ENCODE data around the gene PDSS2. TPM values are rescaled to one million over a fixed set of nuclear protein-coding genes. Genes with fewer than 3 reads are reported as not detected.
"Not testable (repeated sequence)": the region's sequence is repeated elsewhere in the genome, so short reads cannot be mapped to it uniquely, and the experiment has no call there.

PDSS2 gene
- polyA plus RNA-seq, 3 donors: 15.6 to 17.0 (median 16.4) TPM

DNA sequence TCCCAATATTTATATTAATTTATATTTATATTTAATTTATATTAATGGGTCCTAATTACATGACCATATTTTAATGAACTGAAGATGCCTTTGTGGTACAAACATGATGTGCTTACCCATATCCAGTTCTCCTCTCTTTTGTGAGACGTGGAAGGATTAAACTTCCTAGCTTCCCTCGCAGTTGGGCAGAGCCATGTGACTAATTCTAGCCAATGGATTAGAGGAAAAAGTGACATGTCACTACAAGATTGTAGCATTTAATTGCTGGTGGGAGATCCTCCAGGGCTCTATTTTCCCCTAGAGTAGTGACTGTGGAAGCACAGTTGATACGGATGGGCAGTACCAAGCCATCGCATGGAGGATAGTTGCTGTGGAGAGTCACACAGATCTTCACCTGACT is 25.8 kb upstream of the PDSS2 start:
- no peak for DNase-seq

DNA sequence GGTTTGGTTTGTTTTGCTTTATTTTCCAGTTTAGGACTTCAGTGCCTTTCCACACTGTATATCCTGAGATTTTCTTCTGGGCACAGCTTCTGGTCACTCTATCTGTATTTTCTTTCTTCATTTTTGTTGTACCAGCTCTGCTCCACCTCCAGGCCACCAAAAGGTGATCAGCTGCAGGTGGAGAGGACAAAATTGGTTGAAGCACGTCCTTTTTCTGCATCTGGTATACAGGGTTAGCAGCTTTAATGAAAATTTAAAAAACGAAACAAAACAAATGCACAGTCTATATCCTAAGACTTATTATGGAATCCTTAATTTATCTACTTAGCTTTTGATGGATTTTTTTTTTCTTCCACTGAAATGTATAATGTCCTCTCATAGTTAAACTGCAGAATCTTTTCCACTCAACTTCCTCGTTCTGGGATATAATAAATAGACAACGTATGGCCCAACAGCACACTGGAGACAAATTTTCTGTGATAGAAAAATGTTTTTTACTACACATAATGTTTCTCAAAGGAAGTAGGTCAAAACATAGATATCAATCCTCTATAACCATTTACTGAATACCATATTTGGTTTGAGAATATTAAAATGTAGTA is 19.8 kb upstream of the PDSS2 start:
- no peak for DNase-seq

DNA sequence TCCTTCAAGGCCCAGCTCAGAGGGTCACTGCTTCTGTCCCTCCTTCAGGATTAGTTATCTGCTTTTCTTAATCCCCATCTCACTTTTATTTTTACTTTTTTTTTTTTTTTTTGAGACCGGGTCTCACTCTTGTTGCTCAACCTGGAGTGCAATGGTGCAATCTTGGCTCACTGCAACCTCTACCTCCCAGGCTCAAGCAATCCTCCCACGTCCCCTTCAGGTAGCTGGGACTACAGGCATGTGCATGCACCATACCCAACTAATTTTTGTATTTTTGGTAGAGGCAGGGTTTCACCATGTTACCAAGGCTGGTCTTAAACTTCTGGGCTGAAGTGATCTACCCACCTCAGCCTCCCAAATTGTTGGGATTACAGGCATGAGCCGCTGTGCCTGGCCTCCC is 16.5 kb upstream of the PDSS2 start:
- DNase-seq: not testable (repeated sequence)

DNA sequence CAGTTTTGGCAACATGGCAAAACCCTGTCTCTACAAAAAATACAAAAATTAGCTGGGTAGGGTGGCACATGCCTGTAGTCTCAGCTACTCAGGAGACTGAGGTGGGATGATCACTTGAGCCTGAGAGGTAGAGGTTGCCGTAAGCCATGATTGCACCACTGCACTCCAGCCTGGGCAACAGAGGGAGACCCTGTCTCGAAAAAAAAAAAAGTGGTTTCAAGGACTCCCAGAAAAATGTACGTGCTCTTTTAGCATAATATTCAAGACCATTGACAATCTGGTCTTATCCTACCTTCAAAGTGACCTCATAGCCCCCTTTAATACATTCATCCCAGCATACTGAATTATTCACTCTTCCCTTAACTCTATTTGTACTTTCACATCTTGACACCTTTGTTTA is 16.0 kb upstream of the PDSS2 start:
- not testable (repeated sequence) for DNase-seq

DNA sequence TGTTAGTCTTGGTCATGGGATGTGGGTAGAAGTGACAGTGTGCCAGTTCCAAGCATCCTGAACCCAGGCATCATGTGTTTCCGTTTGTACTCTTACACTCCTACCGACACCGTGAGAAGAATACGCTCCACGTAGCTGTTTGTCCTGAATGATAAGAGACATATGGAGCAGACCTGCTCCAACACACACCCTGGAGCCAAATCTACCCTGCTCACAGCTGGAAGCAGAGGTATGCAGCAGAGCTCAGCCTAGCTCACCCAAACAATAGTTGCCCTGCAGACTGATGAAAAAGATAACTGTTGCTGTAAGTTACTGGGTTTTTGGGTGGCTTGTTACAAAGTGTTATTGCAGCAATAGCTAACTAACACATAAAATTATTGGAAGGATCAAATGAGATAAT is 14.3 kb upstream of the PDSS2 start:
- DNase-seq: no peak

DNA sequence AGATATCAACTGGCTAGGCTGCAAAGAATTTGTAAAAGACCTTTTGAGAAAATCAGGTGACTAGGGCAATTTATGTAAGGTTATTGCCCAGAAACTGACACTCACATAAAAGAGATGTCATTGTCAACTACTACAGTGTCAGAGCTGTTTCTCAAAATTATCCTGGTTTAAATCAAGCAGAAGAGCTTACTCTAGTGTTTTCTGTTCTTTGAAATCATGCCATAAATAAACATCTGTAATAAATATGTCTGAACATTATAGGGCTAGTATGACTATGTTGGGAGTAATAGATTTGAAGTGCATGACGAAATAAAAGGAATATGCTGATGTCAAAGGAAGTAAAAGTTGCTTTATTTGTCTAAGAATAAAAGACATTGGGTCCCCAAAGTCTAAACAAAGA is 11.0 kb upstream of the PDSS2 start:
- no peak for DNase-seq

DNA sequence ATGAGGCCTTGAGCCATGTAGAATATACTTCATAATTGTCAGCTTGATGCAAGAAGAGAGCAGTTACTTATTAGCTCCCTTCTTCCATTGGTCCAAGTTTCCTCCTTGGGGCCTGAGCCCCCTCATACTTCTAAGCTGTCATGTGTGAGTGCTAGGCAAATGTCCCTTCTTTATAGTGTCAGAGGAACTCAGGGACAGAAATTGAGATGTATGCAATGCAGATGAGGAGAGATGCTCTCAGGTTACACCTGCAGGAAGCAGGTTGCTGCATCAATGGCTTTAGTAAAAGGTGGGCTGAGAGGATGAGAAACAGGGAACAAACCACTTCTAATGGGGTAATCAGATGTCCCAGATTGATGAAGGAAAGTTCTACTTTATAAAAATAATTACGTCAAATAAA is 6.7 kb upstream of the PDSS2 start:
- no peak for DNase-seq

DNA sequence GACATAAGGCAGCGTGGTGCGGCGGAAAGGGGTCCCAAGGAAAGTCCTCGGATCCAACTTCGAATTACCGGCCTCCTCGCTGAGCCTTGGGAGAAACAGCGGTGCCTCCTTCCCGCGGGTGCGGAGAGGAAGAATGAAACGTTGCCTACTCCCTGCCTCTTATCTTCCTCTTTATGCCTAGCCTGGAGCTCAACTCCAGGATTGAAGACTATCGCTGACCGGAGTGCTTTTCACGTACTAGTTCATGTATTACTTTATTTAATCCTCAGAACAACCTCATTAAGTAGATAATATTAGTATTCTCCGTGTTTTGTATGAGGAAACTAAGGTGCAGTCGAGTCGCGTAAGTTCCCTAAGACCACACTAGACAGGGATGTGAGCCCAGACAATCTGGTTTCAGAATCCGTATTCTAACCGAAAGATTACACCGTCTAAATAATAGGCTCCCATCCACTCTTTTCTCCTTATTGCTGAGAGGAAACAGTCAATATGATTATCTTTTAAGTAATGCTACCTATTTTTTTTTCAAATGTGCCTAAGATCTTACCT is 793 bp upstream of the PDSS2 start:
- DNase-seq: no peak

DNA sequence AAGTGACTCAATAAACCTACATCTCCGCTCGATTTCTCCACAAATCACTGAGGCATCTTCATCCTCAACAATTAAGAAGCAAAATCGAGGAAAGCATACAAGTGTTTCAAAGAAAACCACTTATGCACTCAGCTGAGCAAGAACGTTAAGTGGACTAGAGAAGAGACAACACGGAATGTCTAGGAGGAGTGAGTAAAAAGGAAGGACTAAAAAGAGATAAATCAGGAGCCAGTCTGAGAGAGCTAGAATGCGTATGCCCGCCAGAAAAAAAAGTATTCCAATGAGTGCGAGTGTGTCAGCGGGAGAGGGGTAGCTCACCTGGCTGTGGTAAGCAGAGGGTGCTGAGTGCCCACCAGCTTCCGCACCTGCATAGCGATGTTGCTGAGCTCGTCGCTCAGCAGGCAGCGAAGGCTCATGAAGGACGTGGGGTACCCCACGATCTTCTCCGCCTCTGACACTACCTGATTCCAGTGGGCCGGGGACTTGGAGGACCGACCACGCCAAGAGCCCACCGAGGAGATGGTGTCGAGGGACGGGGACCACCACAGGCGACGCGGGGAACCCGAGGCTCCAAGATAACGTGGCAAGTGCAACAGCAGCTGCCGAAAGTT is 587 bp downstream of the PDSS2 start:
- DNase-seq: peak; percentile 19

DNA sequence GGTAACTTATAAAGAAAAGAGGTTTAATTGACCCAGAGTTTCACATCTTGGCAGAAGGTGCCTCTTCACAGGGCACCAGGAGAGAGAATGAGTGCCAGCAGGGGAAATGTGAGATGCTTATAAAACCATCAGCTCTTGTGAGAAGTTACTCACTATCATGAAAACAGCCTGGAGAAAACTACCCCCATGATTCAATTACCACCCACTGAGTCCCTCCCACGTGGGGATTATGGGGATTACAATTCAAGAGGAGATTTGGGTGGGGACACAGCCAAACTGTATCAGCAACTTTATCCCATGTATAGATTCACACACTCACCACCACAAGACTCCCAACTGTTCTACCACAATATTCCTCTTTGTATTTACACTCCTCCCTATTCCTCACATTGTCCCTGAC is 10.6 kb downstream of the PDSS2 start:
- no peak for DNase-seq

DNA sequence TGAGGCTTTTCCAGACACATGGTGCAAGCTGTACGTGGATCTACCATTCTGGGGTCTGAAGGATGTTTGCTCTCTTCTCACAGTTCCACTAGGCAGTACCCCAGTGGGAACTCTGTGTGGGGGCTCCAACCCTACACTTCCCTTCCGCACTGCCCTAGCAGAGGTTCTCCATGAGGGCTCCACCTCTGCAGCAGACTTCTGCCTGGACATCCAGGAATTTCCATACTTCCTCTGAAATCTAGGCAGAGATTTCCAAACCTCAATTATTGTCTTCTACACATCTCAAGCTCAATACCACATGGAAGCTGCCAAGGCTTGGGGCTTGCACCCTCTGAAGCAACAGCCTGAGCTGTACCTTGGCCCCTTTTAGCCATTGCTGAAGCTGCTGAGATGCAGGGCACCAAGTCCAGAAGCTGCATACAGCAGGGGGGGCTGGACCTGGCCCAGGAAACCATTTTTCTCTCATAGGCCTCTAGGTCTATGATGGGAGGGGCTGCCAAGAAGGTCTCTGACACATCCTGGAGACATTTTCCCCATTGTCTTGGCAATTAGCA is 11.6 kb downstream of the PDSS2 start:
- no peak for DNase-seq

DNA sequence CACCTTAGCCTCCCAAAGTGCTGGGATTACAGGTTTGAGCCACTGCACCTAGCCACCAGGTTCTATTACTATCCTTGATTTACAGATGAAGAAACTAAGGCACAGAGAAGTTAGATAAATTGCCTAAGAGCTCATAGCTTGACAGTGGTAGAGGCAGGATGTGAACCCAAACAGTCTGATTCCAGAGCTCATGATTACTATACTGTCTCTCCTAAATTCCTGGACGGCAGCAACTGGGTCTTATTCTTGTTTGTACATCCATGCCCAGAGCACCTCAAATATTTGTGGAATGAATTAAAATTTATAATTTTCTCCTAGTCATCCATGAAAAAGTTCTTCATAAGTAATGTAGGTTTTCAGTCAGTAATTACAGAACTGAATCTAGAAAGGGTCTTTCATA is 15.1 kb downstream of the PDSS2 start:
- no peak for DNase-seq

DNA sequence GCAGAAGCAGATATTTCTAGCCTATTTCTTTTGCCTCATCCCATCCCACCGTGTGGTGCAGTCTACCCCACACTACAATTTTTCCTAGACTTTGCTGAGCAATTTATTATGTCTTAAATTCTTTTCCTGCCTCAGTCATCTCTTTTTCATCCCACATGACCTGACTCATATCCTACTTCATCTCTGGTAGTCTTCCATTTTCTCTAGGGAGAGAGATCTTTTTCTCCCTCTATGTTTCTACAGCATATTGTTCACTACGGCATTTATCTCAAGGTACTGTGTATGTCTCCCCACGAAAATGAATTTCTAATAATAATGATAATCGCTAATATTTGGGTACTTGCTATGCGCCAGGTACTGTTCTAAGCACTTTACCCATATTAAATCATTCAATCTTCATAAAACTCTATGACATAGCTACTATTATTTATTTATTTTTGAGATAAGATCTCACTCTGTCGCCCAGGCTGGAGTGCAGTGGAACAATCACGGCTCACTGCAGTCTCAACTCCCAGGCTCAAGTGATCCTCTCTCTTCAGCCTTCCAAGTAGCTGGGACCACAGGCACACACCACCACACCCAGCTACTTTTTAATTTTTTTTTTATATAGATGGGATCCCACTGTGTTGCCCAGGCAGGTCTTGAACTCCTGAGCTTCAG is 15.6 kb downstream of the PDSS2 start:
- no peak for DNase-seq

DNA sequence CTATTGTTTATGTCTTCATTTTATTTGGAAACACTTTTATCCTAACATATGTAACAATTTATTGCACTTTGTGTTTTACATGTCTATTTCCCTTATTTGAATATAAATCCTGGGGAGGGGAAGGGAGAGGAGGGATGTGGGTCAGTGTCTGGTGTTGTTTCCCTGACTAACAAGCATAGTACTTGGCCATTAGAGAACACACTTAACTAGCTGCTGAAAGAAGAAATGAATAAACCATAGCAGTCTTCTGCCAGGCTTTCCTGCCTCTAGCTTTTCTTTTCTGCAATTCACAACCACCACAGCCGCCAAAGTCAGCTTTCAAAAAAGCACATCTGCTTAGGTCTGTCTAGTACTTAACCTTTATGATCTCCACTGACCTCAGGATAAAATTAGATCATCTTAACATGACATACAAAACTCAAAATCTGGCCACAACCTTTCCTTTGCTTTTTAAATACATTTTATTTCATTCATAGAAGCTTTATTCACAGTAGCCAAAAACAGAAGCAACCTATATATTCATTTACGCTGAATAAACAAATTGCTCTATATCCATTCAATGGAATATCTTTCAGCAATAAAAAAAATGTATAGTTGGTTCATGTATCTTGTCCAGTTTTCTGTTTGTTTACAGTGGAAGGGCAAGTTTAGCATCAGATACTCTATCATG is 16.3 kb downstream of the PDSS2 start:
- DNase-seq: no peak

DNA sequence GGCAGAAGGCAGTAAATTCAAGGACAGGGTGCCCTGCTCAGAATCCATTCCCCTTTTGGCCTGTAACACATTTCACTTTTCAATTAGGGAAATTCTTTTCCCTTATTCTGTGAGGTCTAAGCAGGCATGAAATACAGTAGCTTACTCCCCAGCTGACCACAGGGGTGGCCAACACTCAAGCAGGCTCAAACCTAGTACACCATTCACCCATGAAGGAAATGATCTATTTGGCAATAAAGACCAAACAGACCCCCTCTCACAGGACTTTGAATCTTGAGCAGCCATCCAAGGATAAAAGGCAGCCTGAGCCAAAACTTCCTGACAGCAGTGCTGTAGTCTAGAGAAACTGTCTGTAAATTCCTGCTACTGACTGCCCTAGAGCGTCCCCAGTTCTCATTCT is 17.7 kb downstream of the PDSS2 start:
- DNase-seq: peak; percentile 59

DNA sequence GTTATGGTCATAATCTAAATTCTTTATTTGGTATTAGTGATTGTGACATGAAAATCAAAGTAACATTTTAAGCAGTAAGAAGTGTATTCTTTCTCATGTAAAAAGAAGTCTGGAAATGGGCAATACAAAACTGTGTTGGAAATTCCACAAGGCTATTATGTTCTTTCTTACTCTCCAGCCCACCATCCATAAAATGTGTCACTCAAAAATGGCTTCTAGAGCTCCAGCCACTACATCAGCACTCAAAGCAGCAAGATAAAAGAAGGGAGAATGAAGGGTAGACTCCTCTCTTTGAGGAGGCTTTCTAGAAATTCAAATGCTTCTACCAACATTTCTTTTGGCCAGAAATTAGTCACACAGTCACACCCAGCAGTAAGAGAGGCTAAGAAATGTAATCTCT is 18.4 kb downstream of the PDSS2 start:
- DNase-seq: no peak

DNA sequence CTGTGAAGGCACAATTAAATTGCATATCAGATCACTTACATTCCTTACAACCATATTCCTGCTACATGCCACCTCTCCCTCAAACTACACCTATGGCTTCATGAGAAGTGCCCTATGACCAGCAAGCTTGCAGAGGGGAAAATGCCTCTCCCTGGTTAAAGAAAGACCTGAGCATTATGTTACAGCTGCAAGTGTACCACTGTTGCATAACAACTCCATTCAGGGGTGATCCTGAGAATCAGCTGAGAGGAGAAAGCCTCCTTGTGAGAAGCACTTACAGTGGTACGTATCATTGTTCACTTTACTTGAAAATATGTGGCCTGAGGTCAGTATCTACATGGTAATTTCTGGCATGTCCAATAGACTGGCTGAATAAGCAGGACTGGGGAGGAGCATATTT is 20.0 kb downstream of the PDSS2 start:
- DNase-seq: no peak

DNA sequence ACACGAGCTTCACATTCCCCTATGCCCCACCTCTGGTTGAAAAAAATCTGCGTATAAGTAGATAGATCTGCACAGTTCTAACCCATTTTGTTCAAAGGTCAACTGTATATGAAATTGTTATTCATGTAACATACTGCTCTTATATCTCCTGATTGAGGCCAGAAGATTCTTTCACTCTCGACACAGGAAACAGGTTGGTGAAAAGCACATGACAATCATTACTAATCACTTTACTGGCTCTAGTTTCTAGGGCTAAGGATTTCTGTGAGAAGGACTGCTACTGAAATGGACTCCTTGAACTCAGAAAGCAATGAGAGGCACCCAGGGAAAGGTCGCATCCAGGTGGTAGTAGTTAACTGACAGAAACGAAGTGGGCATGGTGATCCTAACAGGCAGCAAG is 21.7 kb downstream of the PDSS2 start:
- DNase-seq: no peak

DNA sequence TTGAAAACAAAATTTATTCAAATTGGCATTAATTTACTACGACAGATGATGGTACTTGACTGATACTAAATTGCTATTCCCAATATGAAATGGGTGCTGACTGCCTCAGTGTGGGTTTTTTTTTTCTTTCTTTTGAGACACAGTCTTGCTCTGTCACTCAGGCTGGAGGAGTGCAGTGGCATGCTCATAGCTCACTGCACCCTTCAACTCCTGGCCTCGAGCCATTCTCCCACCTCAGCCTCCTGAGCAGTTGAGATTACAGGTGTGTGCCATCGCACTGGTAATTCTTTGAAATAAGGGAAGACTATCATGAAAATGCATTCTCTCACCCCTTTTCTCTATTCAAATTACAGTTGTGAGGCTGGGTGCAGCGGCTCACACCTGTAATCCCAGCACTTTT is 22.5 kb downstream of the PDSS2 start:
- DNase-seq: no peak

DNA sequence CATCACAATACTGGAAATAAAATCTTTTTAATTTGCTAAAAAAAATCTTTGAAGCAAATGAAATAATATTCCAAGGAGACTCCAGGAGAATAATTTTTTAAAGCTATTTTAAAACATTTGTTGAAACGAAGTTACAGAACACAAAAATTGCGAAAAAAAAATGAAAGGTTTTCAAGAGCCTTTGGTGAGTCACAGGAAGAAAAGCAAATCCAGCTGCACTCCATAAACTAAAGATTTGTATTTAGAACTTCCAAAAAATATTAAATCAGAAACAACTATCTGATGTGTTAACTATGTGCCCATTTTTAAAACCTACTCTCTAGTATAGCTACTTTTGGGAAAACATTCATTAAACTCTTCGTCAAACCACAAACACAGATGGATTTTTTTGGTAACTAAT is 23.6 kb downstream of the PDSS2 start:
- no peak for DNase-seq

DNA sequence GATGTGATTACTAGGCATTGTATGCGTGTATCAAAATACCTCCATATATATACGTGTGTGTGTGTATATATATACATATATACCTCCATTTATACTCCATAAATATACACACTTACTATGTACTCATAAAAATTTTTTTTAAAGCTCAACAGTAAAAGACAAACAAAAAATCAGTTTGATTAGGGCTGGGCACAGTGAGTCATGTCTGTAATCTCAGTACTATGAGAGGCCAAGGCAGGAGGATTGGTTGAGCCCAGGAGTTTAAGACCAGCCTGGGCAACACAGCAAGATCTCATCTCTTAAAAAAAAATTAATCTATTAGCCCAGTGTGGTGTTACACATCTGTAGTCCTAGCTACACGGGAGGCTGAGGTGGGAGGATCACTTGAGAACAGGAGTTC is 24.6 kb downstream of the PDSS2 start:
- DNase-seq: no peak

DNA sequence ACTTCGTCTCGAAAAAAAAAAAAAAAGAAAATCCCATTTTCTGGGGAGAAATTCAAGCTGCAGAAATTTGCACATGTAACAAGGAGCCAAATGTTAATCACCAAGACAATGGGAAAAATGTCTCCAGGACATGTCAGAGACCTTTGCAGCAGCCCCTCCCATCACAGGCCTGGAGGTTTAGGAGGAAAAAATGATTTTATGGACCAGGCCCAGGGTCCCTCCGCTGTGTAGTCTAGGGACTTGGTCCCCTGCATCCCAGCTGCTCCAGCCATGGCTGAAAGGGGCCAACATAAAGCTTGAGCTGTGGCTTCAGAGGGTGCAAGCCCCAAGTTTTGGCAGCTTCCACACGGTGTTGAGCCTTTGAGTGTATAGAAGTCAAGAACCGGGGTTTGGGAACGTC is 33.4 kb downstream of the PDSS2 start:
- DNase-seq: not testable (repeated sequence)
